HG03460 (cell line): ENCODE results near the gene ATP13A1.
"Not testable (repeated sequence)": the region's sequence is repeated elsewhere in the genome, so short reads cannot be mapped to it uniquely, and the experiment has no call there.

Source experiments
- ATAC-seq: cut with Tn5 transposase; IDR thresholded peaks from one replicate; pipeline ENCODE4 v1.9.1; 2021; ENCODE audit not compliant: unreplicated experiment

ATP13A1 gene

GRCh38 chr19:19626516-19627472, 36.7 kb downstream of the ATP13A1 start:
- no peak for ATAC-seq

DNA sequence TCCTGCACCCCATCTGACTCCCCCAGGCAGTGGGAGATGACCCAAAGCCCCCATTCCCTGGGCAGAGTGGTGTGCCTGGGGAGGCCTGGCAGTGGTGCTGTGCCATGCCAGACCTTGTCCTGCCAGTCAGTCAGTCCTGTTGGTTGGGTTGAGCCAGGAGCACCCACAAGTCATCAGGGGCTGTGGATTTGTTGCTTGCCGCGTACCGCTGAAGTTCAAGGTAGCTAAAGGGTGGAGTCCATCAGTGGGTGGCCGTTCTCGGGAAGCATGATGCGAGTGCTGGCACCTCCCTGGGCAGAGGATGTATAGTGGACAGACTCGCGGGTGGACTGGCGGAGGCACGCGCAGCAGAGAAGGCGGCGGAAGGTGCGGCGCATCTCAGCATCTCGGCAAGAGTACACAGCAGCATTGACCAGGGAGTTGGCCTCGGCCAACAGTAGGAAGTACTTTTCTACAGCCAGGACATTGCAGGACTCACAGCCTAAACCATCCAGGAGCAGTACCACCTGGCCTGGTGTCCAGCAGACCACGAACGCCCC, 39.4 kb downstream of the ATP13A1 start:
- ATAC-seq: no peak

GRCh38 chr19:19623383-19623782, 40.1 kb downstream of the ATP13A1 start:
- no peak for ATAC-seq

DNA sequence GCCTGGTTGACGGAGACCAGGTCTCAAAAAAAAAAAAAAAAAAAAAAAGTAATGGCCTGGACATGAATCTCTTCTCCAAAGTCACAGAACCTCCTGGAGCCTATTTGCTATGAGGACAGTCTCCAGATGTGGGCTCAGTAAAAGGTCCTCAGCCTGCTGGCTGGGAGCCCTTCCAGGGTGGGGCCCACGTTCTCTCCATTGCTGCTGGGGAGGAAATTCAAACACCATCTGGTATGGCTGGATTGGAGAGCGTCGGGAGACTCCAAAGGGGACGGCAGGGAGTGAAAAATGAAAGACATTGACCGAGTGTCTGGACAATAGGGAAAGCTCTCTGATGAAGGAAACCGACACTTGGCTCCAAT, 43.6 kb downstream of the ATP13A1 start:
- no peak for ATAC-seq

DNA sequence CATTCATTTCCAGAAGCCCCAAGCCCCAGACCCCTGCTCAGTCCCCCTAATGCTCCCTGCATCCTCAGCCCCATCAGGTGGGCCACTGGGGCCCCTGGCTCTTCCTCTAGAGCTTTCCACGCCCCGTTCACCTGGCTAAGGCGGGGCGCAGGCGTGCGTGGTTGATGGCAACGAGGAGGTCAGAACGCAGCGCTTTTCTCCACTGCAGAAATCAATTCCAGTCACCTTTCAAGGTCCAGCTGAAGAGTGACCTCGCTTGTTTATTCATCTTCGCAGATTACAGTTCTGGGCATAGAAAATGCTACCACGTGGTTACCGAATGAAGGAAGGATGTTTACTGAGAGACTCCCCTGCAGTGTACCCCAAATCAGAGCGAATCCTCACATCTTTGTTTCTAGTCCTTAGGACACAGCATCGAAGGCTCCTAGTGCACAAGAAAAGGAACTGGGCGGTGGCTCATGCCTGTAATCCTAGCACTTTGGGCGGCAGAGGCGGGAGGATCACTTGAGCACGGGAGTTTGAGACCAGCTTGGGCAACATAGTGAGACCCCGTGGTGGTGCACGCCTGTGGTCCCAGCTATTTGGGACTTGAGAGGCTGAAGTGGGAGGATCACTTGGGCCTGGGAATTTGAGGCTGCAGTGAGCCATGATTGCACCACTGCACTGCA, 44.2 kb downstream of the ATP13A1 start:
- ATAC-seq: no peak

DNA sequence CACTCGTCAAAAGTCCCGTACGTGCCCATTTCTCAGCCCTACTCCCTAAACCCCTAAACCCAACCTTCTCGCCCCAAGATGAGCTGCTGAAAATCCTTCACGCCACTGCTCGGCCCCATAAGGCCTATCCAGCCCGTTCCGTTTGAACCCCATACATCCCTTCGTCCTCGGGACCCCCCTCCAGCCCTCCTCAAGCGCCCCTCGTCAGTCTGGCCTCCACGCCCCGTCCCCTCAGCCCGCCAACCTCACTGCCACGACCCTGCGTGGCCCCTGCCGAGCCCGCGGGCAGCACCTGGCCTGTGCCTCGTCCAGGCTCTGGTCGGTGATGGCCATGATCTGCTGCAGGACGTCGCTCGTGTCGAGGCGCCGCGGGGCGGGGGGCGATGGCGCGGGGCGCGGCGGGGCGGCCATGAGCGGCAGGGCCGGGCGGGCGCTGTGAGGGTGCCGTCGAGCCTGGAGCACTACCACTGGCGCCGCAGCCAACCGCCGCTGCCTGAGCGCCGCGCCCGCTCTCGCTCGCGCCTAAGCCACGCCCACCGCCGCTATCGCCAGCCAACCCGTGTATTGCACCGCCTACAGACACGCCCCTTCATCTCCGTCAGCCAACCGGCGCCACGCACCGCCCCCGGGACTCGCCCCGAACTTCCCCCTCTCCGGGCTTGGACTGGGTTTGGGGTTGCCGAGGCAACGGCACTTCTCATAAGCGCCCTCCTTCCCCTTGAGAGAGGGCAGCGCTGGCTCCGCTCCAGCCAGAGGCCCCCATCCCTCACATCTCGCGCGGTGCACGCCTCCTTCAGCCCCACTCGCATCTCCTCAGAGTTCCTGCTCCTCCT, 45.0 kb downstream of the ATP13A1 start, which contains the start of gene PBX4:
TSS of gene PBX4 (minus strand) at position 469 of the 833 bp plus-strand sequence. CDS start at position 411, 58 bp downstream.
- ATAC-seq: peak; percentile 98

- ATAC-seq: no peak
Observed at GRCh38 chr19:19615086-19615485, 48.4 kb downstream of the ATP13A1 start.

DNA sequence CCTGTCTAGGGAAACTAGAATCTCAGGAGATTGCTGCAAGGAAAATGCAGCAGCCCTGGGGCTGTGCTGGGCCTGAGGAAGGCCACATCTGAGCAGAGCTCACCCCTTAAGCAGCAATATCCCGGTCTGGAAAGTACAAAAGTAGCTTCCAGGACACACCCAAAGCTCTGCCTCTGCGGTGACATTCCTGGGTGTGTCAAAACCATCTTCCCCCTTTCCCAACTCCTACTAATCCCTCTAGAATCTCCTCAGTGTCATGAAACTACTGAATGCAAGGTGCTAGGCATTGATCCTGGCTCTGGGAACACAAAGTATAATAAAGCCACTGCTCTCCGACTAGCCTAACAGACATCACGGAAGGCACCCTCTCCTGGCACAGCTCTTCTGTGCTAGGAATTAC, 50.0 kb downstream of the ATP13A1 start:
- no peak for ATAC-seq

GRCh38 chr19:19610376-19611202, 52.9 kb downstream of the ATP13A1 start:
- ATAC-seq: no peak

DNA sequence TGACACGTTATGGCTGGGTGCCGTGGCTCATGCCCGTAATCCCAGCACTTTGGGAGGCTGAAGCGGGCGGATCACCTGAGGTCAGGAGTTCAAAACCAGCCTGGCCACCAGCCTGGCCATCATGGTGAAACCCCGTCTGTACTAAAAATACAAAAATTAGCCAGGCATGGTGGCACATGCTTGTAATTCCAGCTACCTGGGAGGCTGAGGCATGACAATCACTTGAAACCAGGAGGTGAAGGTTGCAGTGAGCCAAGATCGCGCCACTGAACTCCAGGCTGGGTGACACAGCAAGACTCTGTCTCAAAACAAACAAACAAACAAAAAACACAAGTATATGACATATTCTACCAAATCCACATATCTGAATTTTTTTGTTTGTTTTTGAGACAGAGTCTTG, 56.8 kb downstream of the ATP13A1 start:
- not testable (repeated sequence) for ATAC-seq

DNA sequence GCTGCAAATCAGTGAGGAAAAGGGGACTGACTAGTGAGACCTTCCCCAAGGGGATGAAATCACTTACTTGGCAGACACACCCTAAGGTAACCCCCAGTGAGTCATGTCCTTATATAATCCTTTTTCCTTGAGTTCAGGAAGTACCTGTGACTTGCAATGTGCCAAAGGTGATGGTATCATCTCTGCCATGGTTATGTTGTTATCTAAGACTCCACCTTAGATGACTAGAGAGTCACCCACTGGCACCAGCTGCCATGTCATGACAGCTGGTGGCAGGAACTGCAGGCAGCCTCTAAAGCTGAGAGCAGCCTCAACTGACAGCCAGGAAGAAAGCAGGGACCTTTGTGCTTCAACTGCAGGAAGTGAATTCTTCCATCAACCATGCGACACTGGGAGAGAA, 57.5 kb downstream of the ATP13A1 start:
- no peak for ATAC-seq

DNA sequence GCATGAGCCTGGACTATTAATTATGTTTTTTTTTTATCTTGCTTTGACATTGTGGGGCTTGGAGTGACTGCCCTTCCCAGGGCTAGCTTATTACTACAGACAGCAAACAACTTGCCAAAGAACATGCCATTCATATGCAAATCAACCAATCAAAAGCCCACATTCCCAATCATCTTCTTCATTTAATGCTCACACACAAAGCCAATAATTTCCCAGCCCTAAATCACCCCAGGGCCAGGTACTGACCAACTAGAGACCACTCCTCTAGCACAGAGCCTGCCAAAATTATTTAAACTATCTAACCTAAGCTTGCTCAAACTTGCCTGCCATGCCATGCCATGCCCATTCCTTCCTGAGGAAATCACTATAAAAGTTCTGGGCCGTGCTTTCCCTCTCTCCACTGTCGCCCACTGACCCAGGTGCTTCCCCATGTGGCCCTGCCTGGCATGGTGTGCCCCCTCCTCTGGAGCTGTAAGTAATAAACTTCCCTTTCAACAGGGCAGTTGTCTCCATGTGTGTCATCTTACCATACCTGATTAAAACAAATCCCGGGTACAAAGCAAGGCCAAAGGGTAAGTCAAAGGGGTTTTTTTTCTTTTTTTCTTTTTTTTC, 60.7 kb downstream of the ATP13A1 start:
- ATAC-seq: no peak

DNA sequence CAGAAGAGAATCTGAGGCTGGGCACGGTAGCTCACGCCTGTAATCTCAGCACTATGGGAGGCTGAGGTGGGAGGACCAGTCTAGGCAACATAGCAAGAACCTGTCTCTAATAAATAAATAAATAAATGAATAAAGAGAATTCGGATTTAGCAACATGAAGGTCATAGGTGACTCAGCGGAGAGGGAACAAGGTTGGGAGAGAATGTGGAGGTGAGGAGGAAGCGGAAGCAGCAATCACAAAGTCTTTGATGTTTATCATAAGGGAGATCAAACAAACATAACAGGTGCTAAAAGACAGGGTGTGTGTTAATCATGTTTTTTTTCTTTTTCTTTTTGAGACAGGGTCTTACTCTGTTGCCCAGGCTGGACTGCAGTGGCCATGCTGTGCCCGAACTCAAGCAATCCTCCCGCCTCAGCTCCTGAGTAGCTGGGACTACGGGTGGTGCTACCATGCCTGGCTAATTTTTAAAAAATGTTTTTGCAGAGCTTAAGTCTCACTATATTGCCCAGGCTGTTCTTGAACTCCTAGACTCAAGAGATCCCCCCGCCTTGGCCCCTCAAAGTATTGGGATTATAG, 61.3 kb downstream of the ATP13A1 start:
- ATAC-seq: no peak

DNA sequence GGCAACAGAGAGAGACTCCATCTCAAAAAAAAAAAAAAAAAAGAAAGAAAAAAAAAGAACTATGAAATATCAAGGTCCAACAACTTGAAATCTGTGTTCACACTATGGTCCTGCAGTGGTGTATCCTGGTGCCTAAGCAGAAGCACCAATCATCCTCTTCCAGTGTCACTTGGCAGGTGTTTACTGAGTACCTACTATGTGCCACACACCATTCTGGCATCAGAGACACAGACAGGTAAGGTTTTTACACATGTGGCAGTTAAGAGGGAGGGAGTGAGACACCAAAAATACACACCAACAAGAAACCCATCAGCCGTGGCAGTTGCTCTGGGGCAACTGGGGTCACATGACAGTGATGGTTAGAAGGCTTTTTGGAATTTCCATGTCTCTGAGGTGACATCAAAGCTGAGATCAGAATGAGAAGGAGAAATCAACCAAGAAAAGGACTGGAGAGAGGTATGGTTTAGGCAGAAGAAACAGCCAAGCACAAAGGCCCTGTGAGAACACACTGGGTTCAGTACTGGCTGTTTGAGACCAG, 62.6 kb downstream of the ATP13A1 start:
- ATAC-seq: no peak

- not testable (repeated sequence) for ATAC-seq
Observed at GRCh38 chr19:19598728-19599451, 64.6 kb downstream of the ATP13A1 start.

- peak; percentile 57 for ATAC-seq
Observed at GRCh38 chr19:19597809-19598306, 65.6 kb downstream of the ATP13A1 start.
